Glutamatergic neuron (in vitro differentiated cells): Measurements from ENCODE around the gene UBAC2. TPM values are rescaled to one million over a fixed set of nuclear protein-coding genes. Genes with fewer than 3 reads are reported as not detected.

Experiments
- DNase-seq: peaks from one replicate; pipeline ENCODE4 v3.0.0; 2022
- H3K27ac Mint-ChIP-seq: one replicate; pipeline ENCODE4 v1.8.0; 2020; ENCODE audit warnings: mild to moderate bottlenecking, mixed read lengths, inconsistent platforms; ENCODE audit not compliant: unreplicated experiment
- H3K27me3 Mint-ChIP-seq: one replicate; pipeline ENCODE4 v1.8.0; 2020; ENCODE audit warnings: mild to moderate bottlenecking, moderate library complexity, mixed read lengths, inconsistent platforms; ENCODE audit not compliant: unreplicated experiment
- H3K36me3 Mint-ChIP-seq: one replicate; pipeline ENCODE4 v1.8.0; 2020; ENCODE audit warnings: mild to moderate bottlenecking, mixed read lengths, inconsistent platforms; ENCODE audit not compliant: unreplicated experiment
- H3K4me1 Mint-ChIP-seq: one replicate; pipeline ENCODE4 v1.8.0; 2020; ENCODE audit warnings: mild to moderate bottlenecking, low read depth, mixed read lengths, inconsistent platforms; ENCODE audit not compliant: unreplicated experiment
- H3K4me3 Mint-ChIP-seq: one replicate; pipeline ENCODE4 v1.8.0; 2020; ENCODE audit warnings: mild to moderate bottlenecking, mixed read lengths, inconsistent platforms; ENCODE audit not compliant: unreplicated experiment
- H3K9me3 Mint-ChIP-seq: one replicate; pipeline ENCODE4 v1.8.0; 2020; ENCODE audit warnings: mild to moderate bottlenecking, moderate library complexity, mixed read lengths, inconsistent platforms; ENCODE audit not compliant: unreplicated experiment
- total RNA-seq: library from RNA; stranded (reverse); fragmentation: NEBNext Ultra II Directional; extraction: Animal tissue kit (Norgen Biotek cat#: 25700); gene quantifications from one replicate; pipeline ENCODE4 v1.2.1, GENCODE V29; 2021; ENCODE audit not compliant: unreplicated experiment
- TF ChIP-seq, protein P1 (sequence below): fragments of 200-600 bp; sonication (generic); IDR thresholded peaks from one replicate; pipeline ENCODE4 v1.5.0; 2021; ENCODE audit not compliant: partially characterized antibody, unreplicated experiment

Gene UBAC2
- total RNA-seq, 1 donor from 2014 or later = 33.3 TPM

DNA sequence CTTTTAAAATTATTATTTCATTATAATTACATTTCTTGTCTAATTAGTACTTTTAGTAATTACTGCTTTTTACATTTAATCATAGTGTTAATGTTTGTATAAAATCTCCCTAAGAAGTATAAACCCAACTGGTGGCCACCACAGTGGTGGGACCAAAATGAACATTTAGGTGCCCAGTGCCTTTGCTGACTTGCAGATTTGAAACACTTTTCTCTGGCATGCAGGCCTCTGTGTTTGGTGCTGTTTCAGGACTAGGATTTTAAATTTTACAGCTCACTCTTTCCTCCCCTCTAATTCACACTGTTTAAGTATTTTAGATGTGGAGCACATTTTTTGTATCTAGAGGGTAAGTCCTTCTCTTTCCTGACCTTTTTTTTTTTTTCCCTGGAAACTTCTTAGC, 17.5 kb downstream of the UBAC2 start:
- no peak for DNase-seq
- Mint-ChIP-seq H3K36me3 (peaks cover 7% of the 10 kb centered on the region), H3K4me3 (no peak overlapping the region), H3K27me3 (peaks cover 1% of the 10 kb centered on the region), H3K4me1 (peaks cover 19% of the 10 kb centered on the region), H3K9me3 (peaks cover 5% of the 10 kb centered on the region), H3K27ac (no peak overlapping the region)
- TF ChIP-seq, protein P1, sequence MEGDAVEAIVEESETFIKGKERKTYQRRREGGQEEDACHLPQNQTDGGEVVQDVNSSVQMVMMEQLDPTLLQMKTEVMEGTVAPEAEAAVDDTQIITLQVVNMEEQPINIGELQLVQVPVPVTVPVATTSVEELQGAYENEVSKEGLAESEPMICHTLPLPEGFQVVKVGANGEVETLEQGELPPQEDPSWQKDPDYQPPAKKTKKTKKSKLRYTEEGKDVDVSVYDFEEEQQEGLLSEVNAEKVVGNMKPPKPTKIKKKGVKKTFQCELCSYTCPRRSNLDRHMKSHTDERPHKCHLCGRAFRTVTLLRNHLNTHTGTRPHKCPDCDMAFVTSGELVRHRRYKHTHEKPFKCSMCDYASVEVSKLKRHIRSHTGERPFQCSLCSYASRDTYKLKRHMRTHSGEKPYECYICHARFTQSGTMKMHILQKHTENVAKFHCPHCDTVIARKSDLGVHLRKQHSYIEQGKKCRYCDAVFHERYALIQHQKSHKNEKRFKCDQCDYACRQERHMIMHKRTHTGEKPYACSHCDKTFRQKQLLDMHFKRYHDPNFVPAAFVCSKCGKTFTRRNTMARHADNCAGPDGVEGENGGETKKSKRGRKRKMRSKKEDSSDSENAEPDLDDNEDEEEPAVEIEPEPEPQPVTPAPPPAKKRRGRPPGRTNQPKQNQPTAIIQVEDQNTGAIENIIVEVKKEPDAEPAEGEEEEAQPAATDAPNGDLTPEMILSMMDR = no peak

- Mint-ChIP-seq H3K27me3 (no peaks in the 10 kb centered on the region), H3K9me3 (peaks cover 5% of the 10 kb centered on the region), H3K4me3 (no peak overlapping the region), H3K27ac (no peak overlapping the region), H3K4me1 (peaks cover 19% of the 10 kb centered on the region), H3K36me3 (peaks cover 7% of the 10 kb centered on the region)
- no peak for DNase-seq
- TF ChIP-seq, protein P1 = no peak
Measured at GRCh38 chr13:99218545-99218944, 17.9 kb downstream of the UBAC2 start.

GRCh38 chr13:99218969-99219368, 18.3 kb downstream of the UBAC2 start:
- no peak for DNase-seq
- Mint-ChIP-seq H3K4me1 (peaks cover 19% of the 10 kb centered on the region), H3K27ac (no peak overlapping the region), H3K27me3 (no peaks in the 10 kb centered on the region), H3K9me3 (peaks cover 5% of the 10 kb centered on the region), H3K36me3 (peaks cover 7% of the 10 kb centered on the region), H3K4me3 (no peak overlapping the region)
- TF ChIP-seq, protein P1 = no peak

GRCh38 chr13:99220199-99220935, 19.7 kb downstream of the UBAC2 start:
- DNase-seq = no peak
- H3K27ac Mint-ChIP-seq = no peak overlapping the region

More at GRCh38 chr13:99220199-99220935, 19.7 kb downstream of the UBAC2 start:
- Mint-ChIP-seq H3K36me3 (peaks cover 7% of the 10 kb centered on the region), H3K4me3 (no peak overlapping the region), H3K9me3 (peaks cover 5% of the 10 kb centered on the region), H3K4me1 (peaks cover 17% of the 10 kb centered on the region), H3K27me3 (no peaks in the 10 kb centered on the region)
- TF ChIP-seq, protein P1 = no peak
